Subcutaneous adipose tissue (tissue), 4 donors: ENCODE measurements around the gene TCEA2. TPM values are rescaled to one million over a fixed set of nuclear protein-coding genes. Genes with fewer than 3 reads are reported as not detected.

ENCODE experiments used
- CTCF ChIP-seq: fragments of 450-650 bp; IDR thresholded peaks from one replicate; pipeline ENCODE4 v1.5.1; 2016; ENCODE audit warnings: low read depth, mild to moderate bottlenecking, control low read depth, antibody characterized with exemption, moderate library complexity
- total RNA-seq, 4 donors: library from RNA; depleted of rRNA; stranded (reverse); fragments of >200 nt; gene quantifications; one replicate each; pipeline ENCODE4 v1.1.0, GENCODE V29; 2016

Gene TCEA2
- total RNA-seq, 4 donors from 2014 or later, result 30.8 to 36.9 (median 33.2) TPM

- TF ChIP-seq CTCF, result no peak
Measured at GRCh38 chr20:64056889-64057627, 5.9 kb upstream of the TCEA2 start.

- no peak for TF ChIP-seq CTCF
Measured at GRCh38 chr20:64057628-64058498, 5.1 kb upstream of the TCEA2 start.

- TF ChIP-seq CTCF, result no peak
Measured at GRCh38 chr20:64058536-64058935, 4.5 kb upstream of the TCEA2 start.

GRCh38 chr20:64062276-64062595 is 762 bp upstream of the TCEA2 start:
- no peak for TF ChIP-seq CTCF

- TF ChIP-seq CTCF, result no peak
Measured at GRCh38 chr20:64063389-64064144, 569 bp downstream of the TCEA2 start.

GRCh38 chr20:64064145-64064698 is 1.2 kb downstream of the TCEA2 start:
- no peak for TF ChIP-seq CTCF
